NCI-H345 treated with DMSO at 0.1 percent for 48 hours (cell line): Measurements from ENCODE around the gene SPAG9.
"Not testable (repeated sequence)": the region's sequence is repeated elsewhere in the genome, so short reads cannot be mapped to it uniquely, and the experiment has no call there.

Experiments
- DNase-seq: peaks from one replicate; lab custom pipeline; 2025; ENCODE audit not compliant: unreplicated experiment; lab: John Stamatoyannopoulos, UW

SPAG9 gene

GRCh38 chr17:50955160-50955559 is 165.5 kb downstream of the SPAG9 start:
- DNase-seq: no peak

- no peak for DNase-seq
These were observed 166.0 kb downstream of the SPAG9 start for GRCh38 chr17:50954641-50955121.

- peak; percentile 67 for DNase-seq
These were observed 166.7 kb downstream of the SPAG9 start for GRCh38 chr17:50953831-50954601.

- no peak for DNase-seq
These were observed 167.2 kb downstream of the SPAG9 start for GRCh38 chr17:50953518-50953830.

- no peak for DNase-seq
These were observed 167.8 kb downstream of the SPAG9 start for GRCh38 chr17:50952889-50953288.

- peak; percentile 68 for DNase-seq
These were observed 168.7 kb downstream of the SPAG9 start for GRCh38 chr17:50952013-50952412.

GRCh38 chr17:50949989-50950877 is 170.4 kb downstream of the SPAG9 start:
- peak; percentile 18 for DNase-seq

- DNase-seq: no peak
These were observed 171.3 kb downstream of the SPAG9 start for GRCh38 chr17:50949128-50949988.

- DNase-seq: no peak
These were observed 172.0 kb downstream of the SPAG9 start for GRCh38 chr17:50948711-50949110.

GRCh38 chr17:50947782-50948543 is 172.7 kb downstream of the SPAG9 start:
- DNase-seq: peak; percentile 49

- no peak for DNase-seq
These were observed 173.5 kb downstream of the SPAG9 start for GRCh38 chr17:50946891-50947781.

- DNase-seq: no peak
These were observed 174.3 kb downstream of the SPAG9 start for GRCh38 chr17:50946223-50946890.

- DNase-seq: no peak
These were observed 174.9 kb downstream of the SPAG9 start for GRCh38 chr17:50945779-50946222.

- no peak for DNase-seq
These were observed 175.6 kb downstream of the SPAG9 start for GRCh38 chr17:50944902-50945720.

- DNase-seq: peak; percentile 52
These were observed 176.4 kb downstream of the SPAG9 start for GRCh38 chr17:50944054-50944901.

GRCh38 chr17:50943575-50943933 is 177.1 kb downstream of the SPAG9 start:
- DNase-seq: no peak

- not testable (repeated sequence) for DNase-seq
These were observed 179.0 kb downstream of the SPAG9 start for GRCh38 chr17:50941676-50942048.
